GM18907 (cell line): ENCODE results near the gene CPSF6.
"Not testable (repeated sequence)": the region's sequence is repeated elsewhere in the genome, so short reads cannot be mapped to it uniquely, and the experiment has no call there.

Experiments
- ATAC-seq: cut with Tn5 transposase; IDR thresholded peaks from one replicate; pipeline ENCODE4 v1.9.1; 2021; ENCODE audit warnings: mild to moderate bottlenecking, moderate library complexity; ENCODE audit not compliant: unreplicated experiment

CPSF6 gene

DNA sequence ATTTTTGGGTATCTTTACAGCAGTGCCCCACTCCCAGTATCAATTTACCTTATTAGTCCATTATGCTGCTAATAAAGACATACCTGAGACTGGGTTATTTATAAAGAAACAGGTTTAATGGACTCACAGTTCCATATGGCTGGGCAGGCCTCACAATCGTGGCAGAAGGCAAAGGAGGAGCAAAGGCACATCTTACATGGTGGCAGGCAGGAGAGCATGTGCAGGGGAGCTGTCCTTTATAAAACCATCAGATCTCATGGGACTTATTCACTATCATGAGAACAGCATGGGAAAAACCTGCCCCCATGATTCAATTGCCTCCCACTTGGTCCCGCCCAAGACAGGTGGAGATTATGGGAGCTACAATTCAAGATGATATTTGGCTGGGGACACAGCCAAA lies 77.9 kb downstream of the CPSF6 start:
- not testable (repeated sequence) for ATAC-seq

DNA sequence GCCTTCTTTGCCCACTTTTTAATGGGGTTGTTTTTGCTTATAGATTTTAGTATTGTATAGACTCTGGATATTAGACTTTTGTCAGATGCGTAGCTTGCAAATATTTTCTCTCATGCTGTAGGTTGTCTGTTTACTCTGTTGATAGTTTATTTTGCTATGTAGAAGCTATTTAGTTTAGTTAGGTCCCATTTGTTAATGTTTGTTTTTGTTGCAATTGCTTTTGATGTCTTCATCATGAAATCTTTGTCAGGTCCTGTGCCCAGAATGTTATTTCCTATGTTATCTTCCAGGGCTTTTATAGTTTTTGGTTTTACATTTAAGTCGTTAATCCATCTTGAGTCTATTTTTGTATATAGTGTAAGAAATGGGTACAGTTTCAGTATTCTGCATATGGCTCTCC lies 78.9 kb downstream of the CPSF6 start:
- ATAC-seq, result no peak

DNA sequence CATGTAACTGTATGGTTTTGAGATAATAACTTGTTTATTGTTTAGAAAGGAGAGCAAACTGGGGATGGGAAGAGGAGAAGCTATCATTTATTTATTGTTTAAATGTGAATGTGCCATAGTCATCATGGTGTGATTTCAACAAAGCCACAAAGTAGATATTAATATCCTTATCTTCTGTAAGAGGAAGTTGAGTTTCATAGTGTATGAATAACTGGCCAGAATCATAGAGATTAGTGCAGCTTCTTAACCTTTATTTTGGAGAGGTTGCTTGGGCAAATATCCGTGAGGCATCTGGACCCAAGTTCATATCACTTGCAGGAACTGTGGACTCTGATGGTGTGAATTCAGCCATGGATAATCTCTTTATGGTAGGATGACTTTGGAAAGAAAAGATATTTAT lies 82.0 kb downstream of the CPSF6 start:
- no peak for ATAC-seq
